ENCODE measurements around the gene IL21R. TPM values are rescaled to one million over a fixed set of nuclear protein-coding genes. Genes with fewer than 3 reads are reported as not detected.

The IL21R gene
- total RNA-seq, 1 experiment from 2014 or later: 1.9 TPM

DNA sequence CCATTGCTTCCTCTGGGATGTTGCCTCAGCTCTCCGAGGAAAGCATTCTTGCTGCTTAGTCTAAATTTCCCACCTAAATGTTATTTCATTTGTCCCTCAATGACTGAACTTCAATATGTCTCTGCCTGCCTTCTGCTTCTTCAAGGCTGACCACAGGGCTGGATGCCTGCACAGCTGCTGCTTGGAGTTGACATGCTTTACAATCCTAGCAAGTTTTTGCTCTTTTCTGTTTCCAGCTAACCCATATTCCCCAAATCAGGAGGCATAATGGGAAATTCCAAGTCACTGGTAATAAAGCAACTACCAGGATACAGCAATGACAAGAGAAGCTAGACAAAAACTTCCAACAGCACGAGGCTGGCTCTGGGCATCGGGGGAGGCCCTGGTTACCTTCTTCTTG lies 98.8 kb downstream of the IL21R start:
- Histone ChIP-seq H3K9me2 (replicated peaks; ENCODE audit: insufficient read depth, low read length) (no peaks in the 10 kb centered on the region), H3K4me2 (ENCODE audit: low read depth, low read length, poor library complexity, severe bottlenecking) (no peak overlapping the region), H3K27me3 (ENCODE audit: low read length) (no peaks in the 10 kb centered on the region), H3K9ac (ENCODE audit: low read length) (no peak overlapping the region), H3K4me3 (ENCODE audit: low read length) (no peak overlapping the region), H3K4me1 (ENCODE audit: low read length) (no peaks in the 10 kb centered on the region), H3K9me3 (ENCODE audit: low read length) (no peaks in the 10 kb centered on the region), H2AFZ (ENCODE audit: low read length) (no peak overlapping the region), H4K20me1 (ENCODE audit: insufficient read depth, low read depth, low read length) (no peaks in the 10 kb centered on the region), H3K27ac (ENCODE audit: low read length) (no peak overlapping the region), H3K36me3 (ENCODE audit: insufficient read depth, low read length) (peaks cover 28% of the 10 kb centered on the region; the same call in 1 of the 2 replicates), H3K79me2 (ENCODE audit: low read length) (no peaks in the 10 kb centered on the region)
- no peak for DNase-seq

Other genes with a start within 250 kb of the IL21R start
- gene KDM8, start 198.6 kb upstream of the IL21R start, total RNA-seq (2014; rRNA removed; shearing (Covaris generic); ENCODE audit: low replicate concordance): 1.9 and 3.1 TPM in 2 replicates
- gene NSMCE1, start 133.4 kb upstream of the IL21R start, total RNA-seq (2014; rRNA removed; shearing (Covaris generic); ENCODE audit: low replicate concordance): 59.2 and 77.8 TPM in 2 replicates
- gene IL4R, start 88.2 kb upstream of the IL21R start, total RNA-seq (2014; rRNA removed; shearing (Covaris generic); ENCODE audit: low replicate concordance): 0.94 and 12.0 TPM in 2 replicates
- gene GTF3C1, start 147.7 kb downstream of the IL21R start, total RNA-seq (2014; rRNA removed; shearing (Covaris generic); ENCODE audit: low replicate concordance): 46.6 and 78.0 TPM in 2 replicates
- 8.5 and 14.4 TPM in 2 replicates for gene KATNIP, start 148.0 kb downstream of the IL21R start, total RNA-seq (2014; rRNA removed; shearing (Covaris generic); ENCODE audit: low replicate concordance)

Measured in Karpas-422 (cell line).